Osteocyte (in vitro differentiated cells): Measurements from ENCODE around the gene GPRIN2. TPM values are rescaled to one million over a fixed set of nuclear protein-coding genes. Genes with fewer than 3 reads are reported as not detected.
"Not testable (repeated sequence)": the region's sequence is repeated elsewhere in the genome, so short reads cannot be mapped to it uniquely, and the experiment has no call there.

Source experiments
- DNase-seq: peaks from one replicate; pipeline ENCODE4 v3.0.0; 2021; ENCODE audit warnings: mixed read lengths; ENCODE audit not compliant: unreplicated experiment; ENCODE audit errors: extremely low spot score
- H3K27ac Mint-ChIP-seq: one replicate; pipeline ENCODE4 v1.8.0; 2021; ENCODE audit warnings: mild to moderate bottlenecking, mixed read lengths; ENCODE audit not compliant: unreplicated experiment
- H3K27me3 Mint-ChIP-seq: one replicate; pipeline ENCODE4 v1.8.0; 2021; ENCODE audit warnings: mixed read lengths; ENCODE audit not compliant: unreplicated experiment
- H3K36me3 Mint-ChIP-seq: one replicate; pipeline ENCODE4 v1.8.0; 2021; ENCODE audit warnings: mixed read lengths; ENCODE audit not compliant: unreplicated experiment
- H3K4me1 Mint-ChIP-seq: one replicate; pipeline ENCODE4 v1.8.0; 2021; ENCODE audit warnings: mixed read lengths; ENCODE audit not compliant: unreplicated experiment
- H3K4me3 Mint-ChIP-seq: one replicate; pipeline ENCODE4 v1.8.0; 2021; ENCODE audit warnings: mild to moderate bottlenecking, moderate library complexity, mixed read lengths; ENCODE audit not compliant: unreplicated experiment
- H3K9me3 Mint-ChIP-seq: one replicate; pipeline ENCODE4 v1.8.0; 2021; ENCODE audit warnings: mixed read lengths; ENCODE audit not compliant: unreplicated experiment
- total RNA-seq: library from RNA; stranded (reverse); gene quantifications from 2 replicates; pipeline ENCODE4 v1.2.1, GENCODE V29; 2021
- TF ChIP-seq, protein P1 (sequence below): fragments of 200-600 bp; sonication (generic); IDR thresholded peaks from 2 replicates; pipeline ENCODE4 v1.5.0; 2021; ENCODE audit warnings: antibody characterized with exemption, mild to moderate bottlenecking, moderate library complexity

Gene GPRIN2
- total RNA-seq, 1 donor from 2014 or later = 2.5 TPM

DNA sequence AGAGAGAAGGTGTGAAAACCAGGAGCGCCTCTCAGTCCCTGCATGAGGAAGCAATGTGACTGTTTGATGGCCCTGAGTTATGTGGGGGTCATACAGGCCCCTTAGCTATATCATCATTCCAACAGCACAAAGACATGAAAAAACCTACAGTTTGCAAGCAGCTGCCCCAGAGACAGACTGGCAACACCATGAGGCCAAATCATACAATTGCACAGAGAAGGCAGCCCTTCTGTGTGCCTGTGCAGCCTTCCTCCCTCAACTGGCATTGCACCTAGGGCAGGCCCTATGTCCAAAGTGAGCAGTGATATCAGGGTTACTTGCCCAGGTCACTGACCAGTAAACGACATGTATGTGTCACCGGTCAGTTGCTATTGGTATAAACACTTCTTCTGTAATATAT lies 41.6 kb downstream of the GPRIN2 start:
- peaks cover 7% of the 10 kb centered on the region for H3K4me1 Mint-ChIP-seq
- no peak overlapping the region for H3K27ac Mint-ChIP-seq
- TF ChIP-seq, protein P1, sequence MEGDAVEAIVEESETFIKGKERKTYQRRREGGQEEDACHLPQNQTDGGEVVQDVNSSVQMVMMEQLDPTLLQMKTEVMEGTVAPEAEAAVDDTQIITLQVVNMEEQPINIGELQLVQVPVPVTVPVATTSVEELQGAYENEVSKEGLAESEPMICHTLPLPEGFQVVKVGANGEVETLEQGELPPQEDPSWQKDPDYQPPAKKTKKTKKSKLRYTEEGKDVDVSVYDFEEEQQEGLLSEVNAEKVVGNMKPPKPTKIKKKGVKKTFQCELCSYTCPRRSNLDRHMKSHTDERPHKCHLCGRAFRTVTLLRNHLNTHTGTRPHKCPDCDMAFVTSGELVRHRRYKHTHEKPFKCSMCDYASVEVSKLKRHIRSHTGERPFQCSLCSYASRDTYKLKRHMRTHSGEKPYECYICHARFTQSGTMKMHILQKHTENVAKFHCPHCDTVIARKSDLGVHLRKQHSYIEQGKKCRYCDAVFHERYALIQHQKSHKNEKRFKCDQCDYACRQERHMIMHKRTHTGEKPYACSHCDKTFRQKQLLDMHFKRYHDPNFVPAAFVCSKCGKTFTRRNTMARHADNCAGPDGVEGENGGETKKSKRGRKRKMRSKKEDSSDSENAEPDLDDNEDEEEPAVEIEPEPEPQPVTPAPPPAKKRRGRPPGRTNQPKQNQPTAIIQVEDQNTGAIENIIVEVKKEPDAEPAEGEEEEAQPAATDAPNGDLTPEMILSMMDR = no peak

DNA sequence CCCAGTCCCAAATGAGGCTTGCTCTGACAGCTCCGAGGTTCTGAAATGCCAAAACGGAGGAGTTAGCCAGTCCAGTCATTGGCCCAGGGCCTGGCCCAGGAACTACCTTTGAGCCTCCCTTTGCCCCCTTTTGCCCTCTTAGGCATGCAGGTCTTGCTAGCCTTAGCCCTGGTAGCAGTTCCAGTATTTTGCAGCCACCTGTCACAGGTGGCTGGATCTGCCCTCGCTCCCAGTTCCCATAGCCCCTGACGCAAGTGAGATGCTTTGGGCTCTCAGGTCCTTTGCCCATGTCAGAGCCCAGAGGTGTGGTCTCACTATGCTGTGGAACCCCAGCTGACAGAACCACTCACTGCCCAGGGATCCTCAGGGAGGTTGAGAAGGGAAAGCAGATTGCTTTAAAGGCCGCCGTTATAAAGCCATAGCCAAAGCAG lies 42.0 kb downstream of the GPRIN2 start:
- Mint-ChIP-seq H3K9me3 (no peaks in the 10 kb centered on the region), H3K27me3 (no peaks in the 10 kb centered on the region), H3K27ac (no peak overlapping the region), H3K4me3 (no peak overlapping the region), H3K4me1 (peaks cover 7% of the 10 kb centered on the region), H3K36me3 (no peaks in the 10 kb centered on the region)
- TF ChIP-seq, protein P1 = no peak
- DNase-seq = peak; percentile 84

More for the DNA sequence above, 41.6 kb downstream of the GPRIN2 start:
- peak; percentile 80 for DNase-seq
- Mint-ChIP-seq H3K36me3 (no peaks in the 10 kb centered on the region), H3K27me3 (no peaks in the 10 kb centered on the region), H3K4me3 (no peak overlapping the region), H3K9me3 (no peaks in the 10 kb centered on the region)

DNA sequence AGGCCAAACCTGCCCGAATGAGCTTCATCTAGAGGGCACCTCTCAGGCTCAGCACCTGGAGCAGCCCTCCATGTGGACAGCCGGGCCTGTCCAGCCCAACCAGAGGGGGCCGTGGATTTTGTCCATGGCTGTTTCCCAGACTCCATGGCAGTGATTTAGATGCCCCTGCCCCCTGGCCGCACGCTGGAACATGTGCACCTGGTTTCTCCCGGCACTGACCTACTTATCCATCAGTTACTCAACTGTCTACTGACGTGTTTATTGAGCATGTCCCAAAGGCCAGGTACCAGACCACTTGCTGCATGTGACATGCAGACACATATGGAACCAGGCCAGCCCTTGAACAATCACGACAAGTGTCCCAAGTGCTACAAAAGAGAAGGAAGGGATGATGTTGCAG lies 43.1 kb downstream of the GPRIN2 start:
- not testable (repeated sequence) for H3K9me3 Mint-ChIP-seq, H3K4me3 Mint-ChIP-seq, H3K4me1 Mint-ChIP-seq, H3K27ac Mint-ChIP-seq, H3K36me3 Mint-ChIP-seq, H3K27me3 Mint-ChIP-seq, DNase-seq

DNA sequence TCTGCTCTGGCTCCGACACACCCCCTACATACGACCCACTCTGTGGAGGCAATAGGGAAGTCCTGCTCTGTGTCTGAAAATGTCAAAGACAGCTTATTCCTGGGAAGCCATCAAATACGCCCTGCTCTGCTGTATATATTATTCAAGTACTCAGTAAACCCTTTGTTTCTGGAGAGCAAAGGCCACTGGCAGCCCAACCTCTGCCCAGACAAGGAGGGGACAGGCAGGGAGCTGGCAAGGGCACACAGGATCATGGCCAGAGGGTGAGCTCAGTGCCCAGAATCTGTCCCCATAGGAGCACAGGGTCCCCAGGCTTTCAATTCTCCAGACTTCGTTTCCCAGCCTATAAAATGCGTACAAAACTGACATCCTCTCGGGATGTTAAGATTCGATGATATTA lies 43.7 kb downstream of the GPRIN2 start:
- H3K27ac Mint-ChIP-seq, H3K9me3 Mint-ChIP-seq, H3K36me3 Mint-ChIP-seq, H3K27me3 Mint-ChIP-seq, H3K4me1 Mint-ChIP-seq, DNase-seq, H3K4me3 Mint-ChIP-seq: not testable (repeated sequence)

DNA sequence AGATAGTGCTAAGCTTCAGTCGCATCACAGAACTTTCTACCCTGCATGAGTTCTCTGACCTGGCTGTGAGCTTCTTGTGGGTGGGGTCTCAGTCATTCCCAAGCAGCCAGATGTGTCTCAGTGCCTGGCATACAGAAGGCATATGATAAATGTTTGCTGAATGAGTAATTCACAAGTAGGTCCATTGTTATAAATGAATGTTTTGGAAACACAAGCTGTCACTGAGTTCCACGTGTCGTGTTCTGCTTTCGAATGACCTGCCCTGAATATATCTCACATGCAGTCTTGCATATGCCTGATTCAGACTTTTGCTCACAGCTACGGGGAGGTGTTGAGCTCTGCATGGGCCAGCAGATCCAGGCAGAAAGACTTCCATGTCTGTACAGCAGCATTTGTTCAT lies 44.5 kb downstream of the GPRIN2 start:
- not testable (repeated sequence) for H3K27me3 Mint-ChIP-seq, H3K4me3 Mint-ChIP-seq, H3K36me3 Mint-ChIP-seq, H3K27ac Mint-ChIP-seq, H3K9me3 Mint-ChIP-seq, H3K4me1 Mint-ChIP-seq, DNase-seq

Other genes with a start within 250 kb of the GPRIN2 start
- not detected in 2 replicates for gene ANXA8L1, start 180.9 kb downstream of the GPRIN2 start, total RNA-seq
- not detected in 2 replicates for gene NPY4R, start 90.7 kb downstream of the GPRIN2 start, total RNA-seq
- 10.3 and 12.5 TPM in 2 replicates for gene SYT15, start 22.5 kb upstream of the GPRIN2 start, total RNA-seq